Epithelial cell of esophagus (primary cell): ENCODE results near the gene BAIAP2.

Experiments used
- DNase-seq: peaks from one replicate; pipeline ENCODE4 v3.0.0; 2010; ENCODE audit warnings: low read depth
- H3K4me3 ChIP-seq: 2 replicates; pipeline ENCODE4 v1.5.1; 2011; ENCODE audit warnings: mild to moderate bottlenecking, low read length, control low read depth
- CTCF ChIP-seq: IDR thresholded peaks from 2 replicates; pipeline ENCODE4 v1.5.1; 2011; ENCODE audit warnings: low read depth, mild to moderate bottlenecking, low read length, control low read depth, inconsistent platforms; ENCODE audit not compliant: insufficient read depth; ENCODE audit errors: missing control alignments

The BAIAP2 gene

GRCh38 chr17:81112450-81112849 lies 77.5 kb downstream of the BAIAP2 start:
- DNase-seq = no peak
- TF ChIP-seq CTCF = no peak
- H3K4me3 ChIP-seq = no peak overlapping the region

- no peak overlapping the region for H3K4me3 ChIP-seq
- TF ChIP-seq CTCF = no peak
- DNase-seq = no peak
Measured at GRCh38 chr17:81113158-81113724, 78.3 kb downstream of the BAIAP2 start.

GRCh38 chr17:81114351-81115093 lies 79.6 kb downstream of the BAIAP2 start:
- no peak for TF ChIP-seq CTCF
- H3K4me3 ChIP-seq = no peak overlapping the region
- no peak for DNase-seq

- H3K4me3 ChIP-seq = no peak overlapping the region
- DNase-seq = no peak
- no peak for TF ChIP-seq CTCF
Measured at GRCh38 chr17:81115219-81115618, 80.3 kb downstream of the BAIAP2 start.

- no peak for DNase-seq
- no peak for TF ChIP-seq CTCF
- no peak overlapping the region for H3K4me3 ChIP-seq
Measured at GRCh38 chr17:81115749-81116464, 81.0 kb downstream of the BAIAP2 start.

GRCh38 chr17:81116704-81117103 lies 81.8 kb downstream of the BAIAP2 start:
- no peak for TF ChIP-seq CTCF
- no peak overlapping the region for H3K4me3 ChIP-seq

More at GRCh38 chr17:81116704-81117103, 81.8 kb downstream of the BAIAP2 start:
- DNase-seq = no peak
